ENCODE results near the gene ZFX. TPM values are rescaled to one million over a fixed set of nuclear protein-coding genes. Genes with fewer than 3 reads are reported as not detected.

ZFX gene
- total RNA-seq, 1 donor from 2014 or later: 32.8 TPM

DNA sequence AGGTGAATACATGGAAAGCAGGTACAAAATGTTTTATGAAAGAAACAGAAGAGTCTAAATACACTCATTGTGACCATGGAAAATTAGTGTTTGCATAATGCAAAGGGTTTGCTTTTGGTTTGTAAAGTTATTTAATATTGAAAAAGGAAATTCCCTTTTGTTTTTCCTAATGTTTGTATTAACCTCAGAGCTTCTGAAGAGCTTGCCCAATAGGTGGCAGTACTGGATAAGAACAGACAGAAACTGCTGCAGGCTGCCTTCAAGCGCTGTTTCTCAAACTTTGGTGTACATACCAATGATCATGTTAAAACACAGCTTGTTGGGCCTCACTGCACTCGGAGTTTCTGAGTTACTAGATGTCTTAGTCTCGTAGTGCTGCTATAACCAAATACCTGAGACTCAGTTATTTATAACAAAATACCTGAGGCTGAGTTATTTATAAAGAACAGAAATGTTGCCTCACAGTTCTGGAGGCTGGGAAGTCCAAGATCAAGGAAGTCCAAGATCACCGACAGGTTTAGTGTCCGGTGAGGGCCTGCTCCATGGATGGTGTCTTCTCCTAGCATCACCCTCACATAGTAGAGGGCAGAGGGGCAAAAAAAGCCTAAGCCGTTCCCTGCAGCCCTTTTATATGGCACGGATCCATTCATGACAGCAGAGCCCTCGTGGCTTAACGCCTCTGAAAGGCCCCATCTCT is 110.2 kb downstream of the ZFX start:
- intact Hi-C loops (cut with micrococcal nuclease): no loop called here
- H3K27me3 ChIP-seq (ENCODE audit: low read depth): no peaks in the 10 kb centered on the region
- H3K9me3 ChIP-seq (replicated peaks): no peaks in the 10 kb centered on the region

DNA sequence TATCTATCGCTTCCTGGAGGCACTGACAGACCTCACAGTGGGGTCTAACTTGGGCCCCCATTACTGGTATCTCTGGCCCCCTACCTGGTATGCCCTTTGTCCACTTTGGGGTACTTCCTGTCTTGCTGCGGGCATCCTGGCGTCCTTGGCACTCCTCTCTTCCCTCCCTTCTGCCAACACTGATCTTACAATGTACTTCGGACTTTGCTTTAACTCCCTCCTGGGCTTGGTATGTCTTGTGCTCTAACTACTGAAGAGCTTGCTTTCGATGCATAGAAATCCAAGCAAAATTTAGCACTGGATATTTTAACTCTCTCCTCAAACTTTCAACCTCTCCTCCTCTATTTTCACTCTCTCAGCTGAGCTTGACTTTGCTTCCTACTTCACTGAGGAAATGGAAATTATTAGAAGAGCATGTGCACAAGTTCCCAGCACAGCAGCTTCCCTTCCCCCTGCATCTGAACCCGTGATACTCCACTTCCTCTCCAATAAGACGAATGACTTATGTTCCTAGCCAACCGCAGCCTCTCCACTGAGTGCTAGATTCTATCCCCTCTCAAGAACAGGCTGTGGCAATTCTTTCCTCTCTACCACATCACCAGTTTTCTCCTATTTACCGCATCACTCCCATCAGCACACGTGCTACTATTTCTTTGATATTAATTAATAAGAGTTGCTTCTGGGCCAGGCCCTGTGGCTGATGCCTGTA is 111.5 kb downstream of the ZFX start:
- intact Hi-C loops (cut with micrococcal nuclease): no loop called here
- H3K4me1 ChIP-seq: no peaks in the 10 kb centered on the region
- peak overlapping the region; percentile 16 for H3K27ac ChIP-seq (replicated peaks)
- no peak for DNase-seq
- TF ChIP-seq, protein P1, sequence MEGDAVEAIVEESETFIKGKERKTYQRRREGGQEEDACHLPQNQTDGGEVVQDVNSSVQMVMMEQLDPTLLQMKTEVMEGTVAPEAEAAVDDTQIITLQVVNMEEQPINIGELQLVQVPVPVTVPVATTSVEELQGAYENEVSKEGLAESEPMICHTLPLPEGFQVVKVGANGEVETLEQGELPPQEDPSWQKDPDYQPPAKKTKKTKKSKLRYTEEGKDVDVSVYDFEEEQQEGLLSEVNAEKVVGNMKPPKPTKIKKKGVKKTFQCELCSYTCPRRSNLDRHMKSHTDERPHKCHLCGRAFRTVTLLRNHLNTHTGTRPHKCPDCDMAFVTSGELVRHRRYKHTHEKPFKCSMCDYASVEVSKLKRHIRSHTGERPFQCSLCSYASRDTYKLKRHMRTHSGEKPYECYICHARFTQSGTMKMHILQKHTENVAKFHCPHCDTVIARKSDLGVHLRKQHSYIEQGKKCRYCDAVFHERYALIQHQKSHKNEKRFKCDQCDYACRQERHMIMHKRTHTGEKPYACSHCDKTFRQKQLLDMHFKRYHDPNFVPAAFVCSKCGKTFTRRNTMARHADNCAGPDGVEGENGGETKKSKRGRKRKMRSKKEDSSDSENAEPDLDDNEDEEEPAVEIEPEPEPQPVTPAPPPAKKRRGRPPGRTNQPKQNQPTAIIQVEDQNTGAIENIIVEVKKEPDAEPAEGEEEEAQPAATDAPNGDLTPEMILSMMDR (IDR thresholded peaks at IDR 0.05; ENCODE audit: borderline replicate concordance): no peak
- H3K4me3 ChIP-seq: no peak overlapping the region
- no peaks in the 10 kb centered on the region for H3K36me3 ChIP-seq
- H3K27me3 ChIP-seq (ENCODE audit: low read depth): no peaks in the 10 kb centered on the region
- no peaks in the 10 kb centered on the region for H3K9me3 ChIP-seq (replicated peaks)

More for the DNA sequence above, 110.2 kb downstream of the ZFX start:
- Histone ChIP-seq H3K36me3 (no peaks in the 10 kb centered on the region), H3K27ac (replicated peaks) (no peak overlapping the region), H3K4me1 (no peaks in the 10 kb centered on the region), H3K4me3 (no peak overlapping the region)
- no peak for DNase-seq
- TF ChIP-seq, protein P1 (IDR thresholded peaks at IDR 0.05; ENCODE audit: borderline replicate concordance): peak; percentile 63

DNA sequence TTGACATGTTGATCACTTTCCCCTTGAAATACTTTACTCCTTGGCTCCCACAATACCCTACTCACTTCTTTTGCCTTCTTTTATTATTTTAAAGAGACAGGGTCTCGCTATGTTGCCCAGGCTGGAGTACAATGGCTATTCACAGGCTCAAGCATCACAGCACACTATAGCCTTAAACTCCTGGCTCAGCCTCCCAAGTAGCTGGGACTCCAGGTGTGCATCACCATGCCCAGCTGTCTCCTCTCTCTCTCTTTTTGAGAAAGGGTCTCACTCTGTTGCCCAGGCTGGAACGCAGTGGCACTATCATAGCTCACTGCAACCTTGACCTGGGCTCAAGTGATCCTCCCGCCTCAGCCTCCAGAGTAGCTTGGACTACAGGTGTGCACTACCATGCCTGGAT is 112.8 kb downstream of the ZFX start:
- Histone ChIP-seq H3K27me3 (ENCODE audit: low read depth) (no peaks in the 10 kb centered on the region), H3K27ac (replicated peaks) (no peak overlapping the region), H3K36me3 (no peaks in the 10 kb centered on the region), H3K4me3 (no peak overlapping the region), H3K9me3 (replicated peaks) (no peaks in the 10 kb centered on the region), H3K4me1 (no peaks in the 10 kb centered on the region)
- TF ChIP-seq, protein P1 (IDR thresholded peaks at IDR 0.05; ENCODE audit: borderline replicate concordance): no peak
- no peak for DNase-seq
- intact Hi-C loops (cut with micrococcal nuclease): no loop called here

DNA sequence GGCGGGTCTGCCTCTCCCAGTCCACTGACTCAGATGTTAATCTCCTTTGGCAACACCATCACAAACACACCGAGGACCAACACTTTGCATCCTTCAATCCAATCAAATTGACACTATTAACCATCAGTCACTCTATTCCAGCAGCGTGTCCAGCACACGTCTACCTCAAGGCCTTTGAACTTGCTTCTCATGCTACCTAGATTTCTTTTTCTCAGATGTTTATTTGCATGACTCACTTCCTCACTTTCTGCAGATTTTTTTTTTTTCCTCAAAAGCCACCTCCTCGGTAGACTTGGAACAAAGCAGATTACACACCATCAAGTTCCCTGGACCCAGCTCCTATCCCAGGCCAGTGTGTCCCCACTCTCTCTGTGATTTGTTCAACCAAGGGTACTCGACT is 114.9 kb downstream of the ZFX start:
- Histone ChIP-seq H3K4me1 (no peaks in the 10 kb centered on the region), H3K36me3 (no peaks in the 10 kb centered on the region), H3K4me3 (no peak overlapping the region), H3K27me3 (ENCODE audit: low read depth) (no peaks in the 10 kb centered on the region), H3K27ac (replicated peaks) (no peak overlapping the region), H3K9me3 (replicated peaks) (no peaks in the 10 kb centered on the region)
- no peak for DNase-seq
- TF ChIP-seq, protein P1 (IDR thresholded peaks at IDR 0.05; ENCODE audit: borderline replicate concordance): no peak
- intact Hi-C loops (cut with micrococcal nuclease): no loop called here

Other genes with a start within 250 kb of the ZFX start
- gene APOO, start 241.8 kb upstream of the ZFX start, total RNA-seq: 102 TPM
- gene CXorf58, start 241.7 kb upstream of the ZFX start, total RNA-seq: 0.49 TPM
- 6.6 TPM for gene KLHL15, start 122.5 kb upstream of the ZFX start, total RNA-seq
- 71.0 TPM for gene EIF2S3, start 94.8 kb upstream of the ZFX start, total RNA-seq
- not detected for gene SUPT20HL2, start 164.3 kb downstream of the ZFX start, total RNA-seq
- not detected for gene SUPT20HL1, start 210.9 kb downstream of the ZFX start, total RNA-seq